ENCODE results near the gene MYO18A.

DNA sequence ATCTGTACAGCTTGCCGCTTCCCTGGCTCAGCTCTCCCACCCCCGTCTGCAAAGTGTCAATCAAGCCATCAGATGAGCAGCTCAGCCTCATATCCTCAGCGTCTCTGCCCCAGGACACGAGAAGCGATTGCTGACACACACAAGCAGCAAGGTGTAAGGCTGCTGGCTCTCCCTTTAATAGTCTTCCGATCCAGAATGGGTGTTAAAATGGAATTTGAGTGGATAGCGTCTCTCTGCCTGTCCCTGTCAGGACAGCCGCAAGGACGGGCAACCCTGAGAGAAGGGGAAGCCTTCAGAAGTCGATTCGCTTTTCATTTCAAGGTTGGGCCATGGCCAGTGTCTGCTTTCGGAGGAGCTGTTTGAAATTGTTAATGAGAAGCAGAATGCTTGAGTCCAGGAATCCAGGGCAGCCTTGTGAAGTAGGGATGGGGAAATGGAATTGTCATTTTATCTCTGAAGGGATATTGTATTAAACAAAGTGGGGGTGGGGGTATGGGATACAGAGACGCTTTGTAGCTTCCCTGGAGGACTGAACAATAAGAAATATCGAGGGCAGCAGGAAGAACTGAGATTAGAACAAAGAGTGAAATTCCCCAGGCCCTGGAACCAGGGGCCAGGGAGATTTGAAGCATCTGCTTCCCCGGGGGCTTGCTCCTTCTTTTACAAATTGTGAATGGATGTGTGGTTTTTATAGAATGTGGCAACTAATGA, 142.0 kb downstream of the MYO18A start:
- TF ChIP-seq, protein P1, sequence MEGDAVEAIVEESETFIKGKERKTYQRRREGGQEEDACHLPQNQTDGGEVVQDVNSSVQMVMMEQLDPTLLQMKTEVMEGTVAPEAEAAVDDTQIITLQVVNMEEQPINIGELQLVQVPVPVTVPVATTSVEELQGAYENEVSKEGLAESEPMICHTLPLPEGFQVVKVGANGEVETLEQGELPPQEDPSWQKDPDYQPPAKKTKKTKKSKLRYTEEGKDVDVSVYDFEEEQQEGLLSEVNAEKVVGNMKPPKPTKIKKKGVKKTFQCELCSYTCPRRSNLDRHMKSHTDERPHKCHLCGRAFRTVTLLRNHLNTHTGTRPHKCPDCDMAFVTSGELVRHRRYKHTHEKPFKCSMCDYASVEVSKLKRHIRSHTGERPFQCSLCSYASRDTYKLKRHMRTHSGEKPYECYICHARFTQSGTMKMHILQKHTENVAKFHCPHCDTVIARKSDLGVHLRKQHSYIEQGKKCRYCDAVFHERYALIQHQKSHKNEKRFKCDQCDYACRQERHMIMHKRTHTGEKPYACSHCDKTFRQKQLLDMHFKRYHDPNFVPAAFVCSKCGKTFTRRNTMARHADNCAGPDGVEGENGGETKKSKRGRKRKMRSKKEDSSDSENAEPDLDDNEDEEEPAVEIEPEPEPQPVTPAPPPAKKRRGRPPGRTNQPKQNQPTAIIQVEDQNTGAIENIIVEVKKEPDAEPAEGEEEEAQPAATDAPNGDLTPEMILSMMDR (IDR thresholded peaks at IDR 0.05) = no peak
- TF ChIP-seq ZFX (IDR thresholded peaks at IDR 0.05; ENCODE audit: borderline replicate concordance) = no peak

Data from 22Rv1 (cell line).